A549 (cell line): ENCODE measurements around the gene MTMR11. TPM values are rescaled to one million over a fixed set of nuclear protein-coding genes. Genes with fewer than 3 reads are reported as not detected.

Source experiments
- ATAC-seq, 2 experiments: fragments of 200-7000 bp in 1 of 2; fragments of >200 bp in 1 of 2; cut with Nextera tagmentation in 1 of 2; cut with Tn5 transposase in 1 of 2; 3 replicates each; pipeline versions ENCODE4 v1.8.0 to v1.9.1; 2018 to 2020; ENCODE audit warnings: mild to moderate bottlenecking in 1 of 2, moderate library complexity in 1 of 2
- CTCF ChIA-PET: fragments of 300-600 bp; sonication (Branson Sonifier 250); formaldehyde crosslinking; extraction: SDS; loops from one replicate; lab custom pipeline; 2021; ENCODE audit warnings: antibody characterized with exemption, inconsistent platforms; lab: Yijun Ruan, JAX
- POLR2A ChIA-PET: fragments of 350-600 bp; formaldehyde crosslinking; extraction: SDS; loops from one replicate; lab custom pipeline; 2021; ENCODE audit warnings: antibody characterized with exemption, inconsistent platforms; lab: Yijun Ruan, JAX
- DNase-seq, 2 experiments: peaks; one replicate each; pipeline versions ENCODE4 v3.0.0 to v3.0.0-alpha.2; 2011 to 2016; ENCODE audit warnings: low read depth in 1 of 2, low spot score in 1 of 2
- FAIRE-seq: peaks from 2 replicates; lab custom pipeline; 2011; peaks lifted over from hg19 to GRCh38; lab: Jason Lieb, UNC
- H3K27ac ChIP-seq, 2 experiments: fragments of >200 bp; sonication (Bioruptor Twin); formaldehyde crosslinking; 3 replicates each; pipeline ENCODE4 v1.5.1; 2016 to 2017
- H3K4me1 ChIP-seq: fragments of >200 bp; sonication (Bioruptor Twin); formaldehyde crosslinking; 3 replicates; pipeline ENCODE4 v1.6.1; 2016
- H3K4me2 ChIP-seq: fragments of >200 bp; sonication (Bioruptor Twin); formaldehyde crosslinking; 3 replicates; pipeline ENCODE4 v1.6.1; 2016
- H3K4me3 ChIP-seq: fragments of >200 bp; sonication (Bioruptor Twin); formaldehyde crosslinking; 3 replicates; pipeline ENCODE4 v1.5.1; 2016
- H3K9me3 ChIP-seq: fragments of >200 bp; sonication (Bioruptor Twin); formaldehyde crosslinking; 3 replicates; pipeline ENCODE4 v1.6.1; 2016
- ATOH8 ChIP-seq: fragments of 250-450 bp; sonication (Bioruptor Pico); IDR thresholded peaks from 2 replicates; pipeline ENCODE4 v1.5.0; 2020; ENCODE audit warnings: low read depth, mild to moderate bottlenecking, moderate library complexity
- BHLHE40 ChIP-seq: IDR thresholded peaks from 2 replicates; pipeline ENCODE4 v1.6.1; 2012; ENCODE audit warnings: low read depth, low read length, inconsistent platforms
- CBX2 ChIP-seq: fragments of 200-600 bp; sonication (generic); IDR thresholded peaks from 2 replicates; pipeline ENCODE4 v1.6.1; 2016; ENCODE audit warnings: low read depth, mild to moderate bottlenecking, borderline replicate concordance
- CBX8 ChIP-seq: fragments of 200-600 bp; sonication (generic); IDR thresholded peaks from 2 replicates; pipeline ENCODE4 v1.6.1; 2016
- CHD2 ChIP-seq: fragments of 150-350 bp; IDR thresholded peaks from 2 replicates; pipeline ENCODE4 v1.6.1; 2014; ENCODE audit warnings: low read length; ENCODE audit not compliant: partially characterized antibody
- EHF ChIP-seq: fragments of 250-450 bp; sonication (Bioruptor Pico); IDR thresholded peaks from 2 replicates; pipeline ENCODE4 v1.5.0; 2020; ENCODE audit warnings: mild to moderate bottlenecking
- FOSB ChIP-seq: fragments of 250-450 bp; sonication (Bioruptor Pico); IDR thresholded peaks from 2 replicates; pipeline ENCODE4 v1.5.0; 2020; ENCODE audit warnings: mild to moderate bottlenecking, moderate library complexity
- FOSL2 ChIP-seq, 2 experiments: fragments of 450-650 bp in 1 of 2; fragments of >200 bp in 1 of 2; sonication (Bioruptor Twin) in 1 of 2; formaldehyde crosslinking; IDR thresholded peaks; 2 replicates each; pipeline versions ENCODE4 v1.5.0 to v1.6.1; 2016 to 2020; ENCODE audit warnings: mild to moderate bottlenecking in 1 of 2, moderate library complexity in 1 of 2
- FOXS1 ChIP-seq: fragments of 250-450 bp; sonication (Bioruptor Pico); IDR thresholded peaks from 2 replicates; pipeline ENCODE4 v1.5.0; 2020; ENCODE audit warnings: mild to moderate bottlenecking, moderate library complexity
- HES2 ChIP-seq: fragments of >200 bp; sonication (Bioruptor Twin); formaldehyde crosslinking; IDR thresholded peaks from 2 replicates; pipeline ENCODE4 v1.6.1; 2016
- HOXA7 ChIP-seq: fragments of 250-450 bp; sonication (Bioruptor Pico); IDR thresholded peaks from 2 replicates; pipeline ENCODE4 v1.5.0; 2020; ENCODE audit warnings: mild to moderate bottlenecking, moderate library complexity
- HOXB13 ChIP-seq: fragments of 250-450 bp; sonication (Bioruptor Pico); IDR thresholded peaks from 2 replicates; pipeline ENCODE4 v1.5.0; 2020; ENCODE audit warnings: low read depth, mild to moderate bottlenecking, moderate library complexity
- HOXB5 ChIP-seq: fragments of 250-450 bp; sonication (Bioruptor Pico); IDR thresholded peaks from 2 replicates; pipeline ENCODE4 v1.5.0; 2020; ENCODE audit warnings: mild to moderate bottlenecking, moderate library complexity
- KDM5A ChIP-seq: fragments of 200-600 bp; sonication (generic); IDR thresholded peaks from 2 replicates; pipeline ENCODE4 v1.6.1; 2016; ENCODE audit warnings: antibody characterized with exemption, mild to moderate bottlenecking
- MAFK ChIP-seq: fragments of 450-650 bp; IDR thresholded peaks from 2 replicates; pipeline ENCODE4 v1.6.1; 2014; ENCODE audit not compliant: partially characterized antibody
- MAZ ChIP-seq: fragments of 150-350 bp; IDR thresholded peaks from 2 replicates; pipeline ENCODE4 v1.6.1; 2014; ENCODE audit warnings: antibody characterized with exemption, low read depth, low read length, borderline replicate concordance
- NPAS2 ChIP-seq: fragments of 250-450 bp; sonication (Bioruptor Pico); IDR thresholded peaks from 2 replicates; pipeline ENCODE4 v1.8.0; 2022; ENCODE audit warnings: mild to moderate bottlenecking, moderate library complexity, borderline replicate concordance
- RCOR1 ChIP-seq: fragments of 150-350 bp; IDR thresholded peaks from 2 replicates; pipeline ENCODE4 v1.6.1; 2014; ENCODE audit warnings: antibody characterized with exemption, low read length, low read depth
- REST ChIP-seq: fragments of 200-600 bp; sonication (generic); IDR thresholded peaks from 2 replicates; pipeline ENCODE4 v1.6.1; 2016; ENCODE audit warnings: antibody characterized with exemption, mild to moderate bottlenecking, moderate library complexity
- RFX5 ChIP-seq: fragments of 450-650 bp; IDR thresholded peaks from 2 replicates; pipeline ENCODE4 v1.7.1; 2014; ENCODE audit warnings: antibody characterized with exemption, mild to moderate bottlenecking, moderate library complexity
- TFCP2L1 ChIP-seq: fragments of 250-450 bp; sonication (Bioruptor Pico); IDR thresholded peaks from 2 replicates; pipeline ENCODE4 v1.5.0; 2021; ENCODE audit warnings: mild to moderate bottlenecking
- ZC3H11A ChIP-seq: fragments of 450-650 bp; IDR thresholded peaks from 2 replicates; pipeline ENCODE4 v1.6.1; 2014; ENCODE audit warnings: antibody characterized with exemption, mild to moderate bottlenecking
- ZNF302 ChIP-seq: fragments of 250-450 bp; sonication (Bioruptor Pico); IDR thresholded peaks from 2 replicates; pipeline ENCODE4 v1.9.0; 2021; ENCODE audit warnings: inconsistent platforms, mild to moderate bottlenecking, moderate library complexity
- WGBS: methylation state at CpG from one replicate; pipeline ENCODE4 v1.1.6; 2017; ENCODE audit errors: missing lambda C conversion rate; 5-methylcytosine and 5-hydroxymethylcytosine counted together
- polyA plus RNA-seq, 4 experiments: library from polyadenylated mRNA; depleted of rRNA in 3 of 4; stranded (reverse); fragments of >200 nt; fragmentation: RNase III in 1 of 4; extraction: RNeasy Plus Mini Kit Qiagen cat#74134 plus additional on column Dnase treatment in 1 of 4; gene quantifications; 2 replicates in 3 of 4; 3 replicates in 1 of 4; pipeline ENCODE4 v1.2.3, GENCODE V29; 2011 to 2017
- TF ChIP-seq, protein P1 (sequence below): fragments of >200 bp; sonication (Bioruptor Twin); formaldehyde crosslinking; IDR thresholded peaks from 3 replicates; pipeline ENCODE4 v1.6.1; 2016

The MTMR11 gene
- polyA plus RNA-seq, 2 of the 4 experiments (the other 2 are of a cell fraction), result 16.2 to 31.2 TPM

DNA sequence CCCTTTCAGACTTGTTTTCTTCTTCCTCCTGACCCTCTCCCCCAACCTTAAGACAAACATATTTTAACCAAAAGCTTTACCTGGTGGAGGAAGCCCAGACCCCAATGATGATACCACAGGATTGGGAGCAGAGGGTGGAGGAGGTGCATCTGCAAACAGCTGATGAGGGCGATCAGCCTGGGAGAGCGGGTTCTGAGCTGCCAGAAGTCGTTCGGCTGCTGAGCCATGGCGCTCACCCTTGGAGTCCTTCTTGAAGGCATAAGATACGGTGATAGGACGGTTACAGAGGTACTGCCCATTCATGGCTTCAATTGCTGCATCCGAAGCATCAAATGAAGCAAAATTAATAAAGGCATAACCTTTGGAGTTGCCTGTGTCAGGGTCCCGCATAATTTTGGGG, 10.4 kb downstream of the MTMR11 start:
- CTCF ChIA-PET, result interaction anchor here (1.9 to 2.1 kb wide), 2 partner anchors 11 to 38 kb away, joined by 8 to 10 read pairs; partner anchors contain the start of gene MTMR11
- POLR2A ChIA-PET, result no interaction called here
- H3K4me2 ChIP-seq, result peak overlapping the region; percentile 98
- peaks cover 20% of the 10 kb centered on the region for H3K4me1 ChIP-seq
- ATAC-seq, result no peak
- no peaks in the 10 kb centered on the region for H3K9me3 ChIP-seq
- H3K4me3 ChIP-seq, result peak overlapping the region; percentile 87
- FAIRE-seq, result no peak
- WGBS, result 90% methylated on average over 9 of the region's 9 CpGs
- H3K27ac ChIP-seq, result no peak overlapping the region
- no peak for DNase-seq
- no peak for TF ChIP-seq CHD2
- TF ChIP-seq ZNF302 (CRISPR knock-in tag), result no peak
- no peak for TF ChIP-seq EHF (CRISPR knock-in tag)
- no peak for TF ChIP-seq HOXB13 (CRISPR knock-in tag)
- TF ChIP-seq, protein P1, sequence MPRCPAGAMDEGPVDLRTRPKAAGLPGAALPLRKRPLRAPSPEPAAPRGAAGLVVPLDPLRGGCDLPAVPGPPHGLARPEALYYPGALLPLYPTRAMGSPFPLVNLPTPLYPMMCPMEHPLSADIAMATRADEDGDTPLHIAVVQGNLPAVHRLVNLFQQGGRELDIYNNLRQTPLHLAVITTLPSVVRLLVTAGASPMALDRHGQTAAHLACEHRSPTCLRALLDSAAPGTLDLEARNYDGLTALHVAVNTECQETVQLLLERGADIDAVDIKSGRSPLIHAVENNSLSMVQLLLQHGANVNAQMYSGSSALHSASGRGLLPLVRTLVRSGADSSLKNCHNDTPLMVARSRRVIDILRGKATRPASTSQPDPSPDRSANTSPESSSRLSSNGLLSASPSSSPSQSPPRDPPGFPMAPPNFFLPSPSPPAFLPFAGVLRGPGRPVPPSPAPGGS, result no peak

DNA sequence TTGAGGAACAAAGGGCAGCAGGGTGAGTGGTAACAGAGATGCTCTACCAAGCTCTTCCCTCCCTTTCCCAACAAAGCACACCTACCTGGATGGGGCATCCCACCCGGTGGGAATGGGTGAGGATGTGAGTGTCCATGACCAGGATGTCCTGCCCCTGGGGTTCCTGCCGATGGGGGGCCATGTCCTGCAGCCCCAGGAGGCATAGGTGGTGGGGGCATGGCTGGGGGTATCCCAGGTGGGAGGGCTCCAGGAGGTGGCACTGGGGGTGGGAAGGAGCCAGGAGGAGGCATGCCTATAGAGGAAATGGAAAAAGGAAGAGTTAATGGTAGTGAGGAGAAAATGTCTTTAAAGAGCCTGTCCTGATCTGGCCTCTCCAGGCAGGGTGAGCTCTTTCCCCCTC, 10.9 kb downstream of the MTMR11 start:
- WGBS, result 39% methylated on average over 1 of the region's 2 CpGs
- ATAC-seq, result no peak
- Histone ChIP-seq H3K4me3 (0 out of 3 replicates have a peak overlapping the region, but pooled peaks have one; percentile 87), H3K27ac (no peak overlapping the region), H3K4me1 (peaks cover 20% of the 10 kb centered on the region), H3K9me3 (no peaks in the 10 kb centered on the region), H3K4me2 (peak overlapping the region; percentile 98)
- ChIA-PET CTCF (interaction anchor here (1.9 to 2.1 kb wide), 2 partner anchors 12 to 37 kb away, joined by 8 to 10 read pairs; partner anchors contain the start of gene MTMR11), POLR2A (no interaction called here)
- FAIRE-seq, result no peak
- no peak for DNase-seq
- TF ChIP-seq ATOH8 (CRISPR knock-in tag), result no peak

- ChIA-PET CTCF (interaction anchor here (1.9 to 2.1 kb wide), 2 partner anchors 12 to 37 kb away, joined by 8 to 10 read pairs; partner anchors contain the start of gene MTMR11), POLR2A (no interaction called here)
- WGBS, result 87% methylated on average over 3 of the region's 3 CpGs
- Histone ChIP-seq H3K4me2 (peak overlapping the region; percentile 98), H3K4me1 (peaks cover 20% of the 10 kb centered on the region), H3K9me3 (no peaks in the 10 kb centered on the region), H3K4me3 (no peak overlapping the region), H3K27ac (no peak overlapping the region)
- ATAC-seq (no peak), DNase-seq (no peak), FAIRE-seq (no peak)
- TF ChIP-seq HOXA7 (CRISPR knock-in tag) (no peak), TFCP2L1 (CRISPR knock-in tag) (no peak), ZC3H11A (no peak), CBX8 (no peak), FOSL2 (IDR thresholded peaks at IDR 0.05) (no peak), FOSL2 (CRISPR knock-in tag; IDR thresholded peaks at IDR 0.05) (no peak), RFX5 (no peak), MAFK (no peak), BHLHE40 (no peak), FOSB (CRISPR knock-in tag) (no peak)
These were observed 11.3 kb downstream of the MTMR11 start for GRCh38 chr1:149925345-149925744.

GRCh38 chr1:149923626-149924025, 13.1 kb downstream of the MTMR11 start:
- WGBS, result 87% methylated on average over 10 of the region's 10 CpGs
- FAIRE-seq (no peak), ATAC-seq (no peak), DNase-seq (no peak)
- Histone ChIP-seq H3K9me3 (no peaks in the 10 kb centered on the region), H3K4me2 (no peak overlapping the region), H3K4me1 (peaks cover 16% of the 10 kb centered on the region), H3K4me3 (no peak overlapping the region), H3K27ac (no peak overlapping the region)
- ChIA-PET CTCF (interaction anchor here (0.7 to 1.2 kb wide), 4 partner anchors 8 to 35 kb away, joined by 3 to 4 read pairs (median 3); no protein-coding TSS in a partner anchor), POLR2A (interaction anchor here (0.6 kb wide), 1 partner anchor 36 kb away, joined by 4 read pairs; no protein-coding TSS in a partner anchor)
- TF ChIP-seq MAFK (no peak), HOXB5 (CRISPR knock-in tag) (no peak), NPAS2 (CRISPR knock-in tag) (no peak), EHF (CRISPR knock-in tag) (no peak), ZC3H11A (no peak), ZNF302 (CRISPR knock-in tag) (no peak), KDM5A (no peak), RCOR1 (no peak), FOSB (CRISPR knock-in tag) (no peak), FOXS1 (CRISPR knock-in tag) (no peak), REST (no peak), MAZ (no peak), HOXA7 (CRISPR knock-in tag) (no peak), HES2 (no peak), CBX2 (no peak)
